K562 (cell line): ENCODE data around the gene LMF2. TPM values are rescaled to one million over a fixed set of nuclear protein-coding genes. Genes with fewer than 3 reads are reported as not detected.

Experiments
- ATAC-seq: fragments of 200-7000 bp; cut with Tn5 transposase; 3 replicates; pipeline ENCODE4 v1.9.1; 2020; ENCODE audit warnings: moderate library complexity
- BruUV-seq: library from RNA; stranded (reverse); fragments of 400-500 nt; replicated peaks from 2 replicates; lab custom pipeline; 2021; lab: Mats Ljungman, UMichigan
- CTCF ChIA-PET: fragments of 300-600 bp; formaldehyde crosslinking; extraction: SDS; loops from one replicate; lab custom pipeline; 2021; ENCODE audit warnings: low intra/inter-chr PET ratio; lab: Yijun Ruan, JAX
- POLR2A ChIA-PET: fragments of 300-600, 350-650 bp; sonication (Branson Sonifier 250); formaldehyde crosslinking; extraction: SDS; loops from one replicate; lab custom pipeline; 2021; ENCODE audit warnings: antibody characterized with exemption, inconsistent platforms; lab: Yijun Ruan, JAX
- DNase-seq, 4 experiments: peaks; one replicate each; pipeline versions ENCODE4 v3.0.0 to v3.0.0-alpha.2; 2011 to 2018; ENCODE audit warnings: low spot score in 3 of 4, mixed read lengths in 3 of 4; ENCODE audit errors: extremely low read depth in 1 of 4
- FAIRE-seq: peaks from 2 replicates; lab custom pipeline; 2011; peaks lifted over from hg19 to GRCh38; lab: Jason Lieb, UNC
- H2AFZ ChIP-seq: 2 replicates; pipeline ENCODE4 v1.6.0; 2011; ENCODE audit warnings: low read depth, low read length, control low read depth, inconsistent platforms
- H3K27ac ChIP-seq: fragments of 200-600 bp; 3 replicates; pipeline ENCODE4 v1.8.0; 2011; ENCODE audit warnings: low read depth, mild to moderate bottlenecking, control low read depth, inconsistent platforms, low read length, moderate library complexity, mixed read lengths; ENCODE audit errors: extremely low read depth
- H3K27me3 ChIP-seq, 2 experiments: fragments of 300-600 bp in 1 of 2; 2 replicates in 1 of 2; 3 replicates in 1 of 2; pipeline versions ENCODE4 v1.6.0 to v1.8.0; 2011; ENCODE audit warnings: inconsistent platforms in 2 of 2, low read length in 2 of 2, mild to moderate bottlenecking in 1 of 2, mixed read lengths in 1 of 2, moderate library complexity in 1 of 2; ENCODE audit not compliant: control insufficient read depth in 2 of 2, insufficient read depth in 2 of 2
- H3K36me3 ChIP-seq: fragments of 300-600 bp; 3 replicates; pipeline ENCODE4 v1.8.0; 2011; ENCODE audit warnings: mild to moderate bottlenecking, low read length, inconsistent platforms; ENCODE audit not compliant: control insufficient read depth, insufficient read depth
- H3K4me1 ChIP-seq, 2 experiments: fragments of 200-600 bp in 1 of 2; replicated peaks in 1 of 2; 2 replicates in 1 of 2; 3 replicates in 1 of 2; pipeline versions ENCODE4 v1.5.1 to v1.8.0; 2011; ENCODE audit warnings: inconsistent platforms in 2 of 2, low read length in 2 of 2, mild to moderate bottlenecking in 1 of 2, mixed read lengths in 1 of 2, moderate library complexity in 1 of 2; ENCODE audit not compliant: control insufficient read depth in 2 of 2, insufficient read depth in 2 of 2
- H3K4me2 ChIP-seq: 2 replicates; pipeline ENCODE4 v1.6.1; 2011; ENCODE audit warnings: low read length, control low read depth, inconsistent platforms, mixed read lengths; ENCODE audit not compliant: insufficient read depth
- H3K4me3 ChIP-seq: fragments of 200-600 bp; sonication (generic), shearing (Covaris generic); 2 replicates; pipeline ENCODE4 v1.5.1; 2016; ENCODE audit warnings: control low read depth, inconsistent platforms
- H3K79me2 ChIP-seq: fragments of 200-600 bp; 3 replicates; pipeline ENCODE4 v1.8.0; 2011; ENCODE audit warnings: low read length, inconsistent platforms; ENCODE audit not compliant: control insufficient read depth, insufficient read depth
- H3K9ac ChIP-seq, 2 experiments: 2 replicates each; pipeline versions ENCODE4 v1.6.0 to v1.6.1; 2011; ENCODE audit warnings: low read depth in 2 of 2, low read length in 2 of 2, control low read depth in 1 of 2, inconsistent platforms in 1 of 2, mild to moderate bottlenecking in 1 of 2, mixed read lengths in 1 of 2; ENCODE audit not compliant: insufficient read depth in 1 of 2
- H3K9me1 ChIP-seq: one replicate; pipeline ENCODE4 v1.6.0; 2011; ENCODE audit warnings: inconsistent platforms, mild to moderate bottlenecking, low read length, moderate library complexity; ENCODE audit not compliant: control insufficient read depth, insufficient read depth
- H3K9me3 ChIP-seq: replicated peaks from 2 replicates; pipeline ENCODE4 v1.5.1; 2011; ENCODE audit warnings: low read depth, low read length, inconsistent platforms; ENCODE audit not compliant: control insufficient read depth, insufficient read depth
- H4K20me1 ChIP-seq: replicated peaks from 2 replicates; pipeline ENCODE4 v1.6.1; 2011; ENCODE audit warnings: low read length, inconsistent platforms, mixed read lengths; ENCODE audit not compliant: control insufficient read depth, insufficient read depth
- CREB1 ChIP-seq, 2 experiments: sonication (generic) in 1 of 2; formaldehyde crosslinking in 1 of 2; IDR thresholded peaks; 2 replicates each; pipeline versions ENCODE4 v1.6.1 to v1.8.0; 2012 to 2022; ENCODE audit warnings: inconsistent platforms in 1 of 2, mild to moderate bottlenecking in 1 of 2, missing genetic modification reagents in 1 of 2, moderate library complexity in 1 of 2
- HMG20B ChIP-seq: fragments of 250-450 bp; sonication (Bioruptor Pico); IDR thresholded peaks from 2 replicates; pipeline ENCODE4 v1.5.0; 2021; ENCODE audit warnings: mild to moderate bottlenecking
- KDM1A ChIP-seq, 2 experiments: fragments of 450-650 bp; IDR thresholded peaks; 2 replicates each; pipeline ENCODE4 v1.6.1; 2016; ENCODE audit warnings: mild to moderate bottlenecking in 2 of 2
- POLR2A ChIP-seq: fragments of 450-650 bp; conservative IDR thresholded peaks from 2 replicates; pipeline ENCODE4 v1.6.1; 2016
- RBM25 ChIP-seq: fragments of 200-400 bp; formaldehyde crosslinking; IDR thresholded peaks from 2 replicates; pipeline ENCODE4 v1.6.1; 2018; ENCODE audit warnings: low read length, low read depth, moderate library complexity; ENCODE audit not compliant: severe bottlenecking
- SREBF2 ChIP-seq: sonication (generic); formaldehyde crosslinking; IDR thresholded peaks from 2 replicates; pipeline ENCODE4 v1.4.0; 2020; ENCODE audit warnings: mild to moderate bottlenecking, missing genetic modification reagents
- ZNF174 ChIP-seq: fragments of 250-450 bp; sonication (Bioruptor Pico); IDR thresholded peaks from 2 replicates; pipeline ENCODE4 v1.4.0; 2020; ENCODE audit warnings: mild to moderate bottlenecking
- ZNF3 ChIP-seq: fragments of 250-450 bp; sonication (Bioruptor Pico); IDR thresholded peaks from 2 replicates; pipeline ENCODE4 v1.5.0; 2021; ENCODE audit warnings: mild to moderate bottlenecking, moderate library complexity
- WGBS: fragments of 100-300 bp; shearing (Covaris generic); methylation state at CpG from one replicate; pipeline ENCODE4 v1.1.6; 2016; ENCODE audit warnings: low coverage, mixed read lengths; ENCODE audit not compliant: insufficient coverage; ENCODE audit errors: missing lambda C conversion rate; 5-methylcytosine and 5-hydroxymethylcytosine counted together
- in situ Hi-C: fragments of 300-500 bp; cut with MboI; formaldehyde crosslinking; loops from 4 replicates; pipeline ENCODE4 v1.15.0; 2018; ENCODE audit warnings: inconsistent platforms, mixed read lengths
- intact Hi-C: fragments of 100-400 bp; cut with micrococcal nuclease; formaldehyde crosslinking; loops from 2 replicates; pipeline ENCODE4 v1.14.2; 2022
- polyA plus RNA-seq, 8 experiments: library from polyadenylated mRNA; depleted of rRNA in 4 of 8; stranded (reverse) in 5 of 8; unstranded in 3 of 8; fragments of >200 nt; fragmentation: Nextera tagmentation in 2 of 8; fragmentation: Illumina TruSeq in 1 of 8; extraction: Ambion mirVana in 2 of 8; extraction: Trizol in 1 of 8; gene quantifications; 2 replicates each; pipeline versions ENCODE4 v1.2.1 to v1.2.3, GENCODE V29; 2011 to 2014; ENCODE audit warnings: inconsistent platforms in 1 of 8, missing spikeins in 1 of 8
- total RNA-seq, 7 experiments: library from RNA; depleted of rRNA in 6 of 7; stranded (reverse); fragments of >200 nt in 6 of 7; fragmentation: Illumina TruSeq in 2 of 7; extraction: Trizol in 2 of 7; gene quantifications; 2 replicates each; pipeline versions ENCODE4 v1.2.1 to v1.2.3, GENCODE V29; 2011 to 2021; ENCODE audit warnings: low replicate concordance in 1 of 7
- TF ChIP-seq, protein P1 (sequence below), 2 experiments: fragments of 450-650 bp in 1 of 2; IDR thresholded peaks; 2 replicates each; pipeline ENCODE4 v1.6.1; 2011 to 2017; ENCODE audit warnings: low read depth in 2 of 2, antibody characterized with exemption in 1 of 2, borderline replicate concordance in 1 of 2, low read length in 1 of 2, mild to moderate bottlenecking in 1 of 2, mixed read lengths in 1 of 2; ENCODE audit not compliant: control insufficient read depth in 1 of 2
- TF ChIP-seq, protein P2 (sequence below): sonication (generic); formaldehyde crosslinking; IDR thresholded peaks from 2 replicates; pipeline ENCODE4 v1.8.0; 2022; ENCODE audit warnings: missing genetic modification reagents, mild to moderate bottlenecking, moderate library complexity, borderline replicate concordance

Gene LMF2
- total and polyA plus RNA-seq, 9 of the 15 experiments (the other 6 are each of a cell fraction or from before 2014, with no cell fraction given) = 0.08 to 37.1 (median 7.6) TPM

DNA sequence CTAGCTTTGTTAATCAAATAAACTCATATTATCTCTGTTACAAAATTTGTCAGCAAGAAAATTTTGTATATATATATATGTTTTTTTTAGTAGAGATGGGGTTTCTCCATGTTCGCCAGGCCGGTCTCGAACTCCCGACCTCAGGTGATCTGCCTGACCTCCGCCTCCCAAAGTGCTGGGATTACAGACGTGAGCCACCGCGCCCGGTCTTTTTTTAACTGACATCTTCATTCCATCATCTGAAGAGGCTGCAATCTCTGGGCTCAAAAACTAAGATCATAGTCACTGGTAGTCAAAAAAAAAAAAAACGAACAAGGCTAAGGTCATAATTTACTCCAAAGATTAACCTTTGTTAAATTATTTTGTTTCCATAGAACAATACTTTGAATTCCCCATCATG, 32.9 kb upstream of the LMF2 start (continued):
- TF ChIP-seq ZNF3 (CRISPR knock-in tag) (no peak), ZNF174 (CRISPR knock-in tag) (no peak), POLR2A (no peak)

DNA sequence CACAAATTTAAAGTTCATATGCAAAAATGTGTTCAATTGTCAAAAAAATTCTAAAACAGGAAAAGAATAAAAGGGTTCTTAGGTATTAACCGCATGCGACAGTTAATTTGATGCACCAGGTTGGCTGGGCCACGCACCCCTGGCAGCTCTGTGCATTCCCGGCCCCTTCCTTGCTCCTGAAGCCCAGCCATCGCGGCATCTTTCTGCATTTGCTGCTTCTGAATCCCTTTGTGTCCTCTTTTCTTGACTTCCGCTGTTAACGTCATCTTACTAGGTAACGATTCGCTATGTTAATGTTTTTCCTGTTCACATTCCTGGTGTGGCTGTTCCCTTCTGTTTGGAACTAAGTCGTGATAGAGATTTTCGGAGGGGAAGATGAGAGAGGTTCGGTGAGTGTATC, 30.3 kb upstream of the LMF2 start:
- in situ Hi-C loops = no loop called here
- BruUV-seq = no TSS peak
- Histone ChIP-seq H3K79me2 (no peaks in the 10 kb centered on the region), H3K4me2 (no peak overlapping the region), H3K9me1 (no peaks in the 10 kb centered on the region), H3K27me3 (no peaks in the 10 kb centered on the region), H3K4me3 (no peak overlapping the region), H4K20me1 (no peaks in the 10 kb centered on the region), H3K36me3 (no peaks in the 10 kb centered on the region), H3K9ac (no peak overlapping the region), H3K4me1 (peaks cover 12 to 25% of the 10 kb centered on the region in 2 experiments), H2AFZ (no peak overlapping the region), H3K9me3 (no peaks in the 10 kb centered on the region), H3K27ac (no peak overlapping the region)
- intact Hi-C loops = no loop called here
- no peak for FAIRE-seq
- ChIA-PET CTCF (no interaction called here), POLR2A (interaction anchor here (1.4 kb wide), 1 partner anchor 12 kb away, joined by 5 read pairs; the partner anchor contains the start of gene SCO2)
- DNase-seq = no peak
- WGBS = 92% methylated on average over 11 of the region's 13 CpGs
- ATAC-seq = no peak
- no peak for TF ChIP-seq CREB1 (IDR thresholded peaks at IDR 0.05)
- TF ChIP-seq CREB1 (CRISPR knock-in tag; IDR thresholded peaks at IDR 0.05) = no peak
- TF ChIP-seq SREBF2 (CRISPR knock-in tag) = no peak

DNA sequence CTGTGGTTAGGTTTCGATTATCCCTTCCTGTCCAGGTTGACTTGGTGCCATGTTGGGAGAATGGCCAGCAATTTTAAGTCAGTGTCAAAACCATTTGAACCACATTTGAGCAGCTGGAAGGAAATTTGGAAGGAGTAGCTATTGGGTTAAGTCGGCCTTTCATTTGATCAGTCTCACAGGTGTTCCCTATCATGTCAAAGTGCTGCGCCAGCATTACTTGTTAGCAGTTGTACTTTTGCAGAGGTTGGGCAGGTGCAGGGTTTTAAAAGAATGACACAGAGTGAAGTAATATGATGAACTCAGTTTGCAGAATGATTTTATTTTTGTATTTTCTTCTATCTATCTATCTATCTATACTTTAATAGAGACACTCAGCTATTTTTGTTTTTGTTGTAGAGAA, 28.7 kb upstream of the LMF2 start:
- H3K27me3 ChIP-seq = no peaks in the 10 kb centered on the region
- in situ Hi-C loops = no loop called here
- no TSS peak for BruUV-seq

More for the DNA sequence above, 28.7 kb upstream of the LMF2 start:
- no peak for FAIRE-seq
- Histone ChIP-seq H3K9ac (no peak overlapping the region), H3K27ac (no peak overlapping the region), H3K36me3 (no peaks in the 10 kb centered on the region), H3K4me3 (no peak overlapping the region), H3K9me1 (no peaks in the 10 kb centered on the region), H3K9me3 (no peaks in the 10 kb centered on the region), H3K4me1 (peaks cover 25% of the 10 kb centered on the region in 2 experiments), H3K4me2 (no peak overlapping the region), H3K79me2 (no peaks in the 10 kb centered on the region), H2AFZ (no peak overlapping the region), H4K20me1 (no peaks in the 10 kb centered on the region)
- intact Hi-C loops = no loop called here
- 58% methylated on average over 2 of the region's 3 CpGs for WGBS
- ATAC-seq = no peak
- no peak for TF ChIP-seq KDM1A (IDR thresholded peaks at IDR 0.05)
- TF ChIP-seq, protein P1, sequence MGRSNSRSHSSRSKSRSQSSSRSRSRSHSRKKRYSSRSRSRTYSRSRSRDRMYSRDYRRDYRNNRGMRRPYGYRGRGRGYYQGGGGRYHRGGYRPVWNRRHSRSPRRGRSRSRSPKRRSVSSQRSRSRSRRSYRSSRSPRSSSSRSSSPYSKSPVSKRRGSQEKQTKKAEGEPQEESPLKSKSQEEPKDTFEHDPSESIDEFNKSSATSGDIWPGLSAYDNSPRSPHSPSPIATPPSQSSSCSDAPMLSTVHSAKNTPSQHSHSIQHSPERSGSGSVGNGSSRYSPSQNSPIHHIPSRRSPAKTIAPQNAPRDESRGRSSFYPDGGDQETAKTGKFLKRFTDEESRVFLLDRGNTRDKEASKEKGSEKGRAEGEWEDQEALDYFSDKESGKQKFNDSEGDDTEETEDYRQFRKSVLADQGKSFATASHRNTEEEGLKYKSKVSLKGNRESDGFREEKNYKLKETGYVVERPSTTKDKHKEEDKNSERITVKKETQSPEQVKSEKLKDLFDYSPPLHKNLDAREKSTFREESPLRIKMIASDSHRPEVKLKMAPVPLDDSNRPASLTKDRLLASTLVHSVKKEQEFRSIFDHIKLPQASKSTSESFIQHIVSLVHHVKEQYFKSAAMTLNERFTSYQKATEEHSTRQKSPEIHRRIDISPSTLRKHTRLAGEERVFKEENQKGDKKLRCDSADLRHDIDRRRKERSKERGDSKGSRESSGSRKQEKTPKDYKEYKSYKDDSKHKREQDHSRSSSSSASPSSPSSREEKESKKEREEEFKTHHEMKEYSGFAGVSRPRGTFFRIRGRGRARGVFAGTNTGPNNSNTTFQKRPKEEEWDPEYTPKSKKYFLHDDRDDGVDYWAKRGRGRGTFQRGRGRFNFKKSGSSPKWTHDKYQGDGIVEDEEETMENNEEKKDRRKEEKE (IDR thresholded peaks at IDR 0.05; ENCODE audit: borderline replicate concordance in 1 of 2, control insufficient read depth in 1 of 2, low read depth in 2 of 2, low read length in 1 of 2) = no peak
- no peak for TF ChIP-seq RBM25
- TF ChIP-seq, protein P2, sequence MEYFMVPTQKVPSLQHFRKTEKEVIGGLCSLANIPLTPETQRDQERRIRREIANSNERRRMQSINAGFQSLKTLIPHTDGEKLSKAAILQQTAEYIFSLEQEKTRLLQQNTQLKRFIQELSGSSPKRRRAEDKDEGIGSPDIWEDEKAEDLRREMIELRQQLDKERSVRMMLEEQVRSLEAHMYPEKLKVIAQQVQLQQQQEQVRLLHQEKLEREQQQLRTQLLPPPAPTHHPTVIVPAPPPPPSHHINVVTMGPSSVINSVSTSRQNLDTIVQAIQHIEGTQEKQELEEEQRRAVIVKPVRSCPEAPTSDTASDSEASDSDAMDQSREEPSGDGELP (CRISPR knock-in tag) = no peak
- no peak for TF ChIP-seq HMG20B
- POLR2A ChIA-PET = interaction anchor here (1.4 kb wide), 1 partner anchor 11 kb away, joined by 5 read pairs; the partner anchor contains the start of gene SCO2
- CTCF ChIA-PET = no interaction called here
- DNase-seq = no peak
